IMR-90 (cell line): ENCODE results near the gene ALDH1B1.

Experiments
- BHLHE40 ChIP-seq: fragments of 150-350 bp; IDR thresholded peaks from 2 replicates; pipeline ENCODE4 v1.6.1; 2016; ENCODE audit warnings: mild to moderate bottlenecking, low read depth, low read length
- CEBPB ChIP-seq: IDR thresholded peaks from 2 replicates; pipeline ENCODE4 v1.6.1; 2012; ENCODE audit warnings: low read depth, low read length, improper control_type of control experiment
- CHD1 ChIP-seq: IDR thresholded peaks from 2 replicates; pipeline ENCODE4 v1.6.1; 2012; ENCODE audit warnings: low read depth, low read length, improper control_type of control experiment
- CTCF ChIP-seq: conservative IDR thresholded peaks from 2 replicates; pipeline ENCODE4 v1.5.1; 2012; ENCODE audit warnings: mild to moderate bottlenecking, low read depth, low read length, improper control_type of control experiment
- ELK1 ChIP-seq: fragments of 150-350 bp; IDR thresholded peaks from 2 replicates; pipeline ENCODE4 v1.6.1; 2016; ENCODE audit warnings: low read depth, mild to moderate bottlenecking, low read length, moderate library complexity, borderline replicate concordance
- MAZ ChIP-seq: IDR thresholded peaks from 2 replicates; pipeline ENCODE4 v1.6.1; 2012; ENCODE audit warnings: low read depth, mild to moderate bottlenecking, low read length, improper control_type of control experiment, moderate library complexity, borderline replicate concordance
- MXI1 ChIP-seq: IDR thresholded peaks from 2 replicates; pipeline ENCODE4 v1.6.1; 2012; ENCODE audit warnings: low read depth, mild to moderate bottlenecking, low read length, moderate library complexity, borderline replicate concordance
- NFE2L2 ChIP-seq: fragments of 150-350 bp; IDR thresholded peaks from 2 replicates; pipeline ENCODE4 v1.6.1; 2016; ENCODE audit warnings: low read depth, mild to moderate bottlenecking, low read length
- POLR2A ChIP-seq: IDR thresholded peaks from 2 replicates; pipeline ENCODE4 v1.6.1; 2012; ENCODE audit warnings: mild to moderate bottlenecking, low read depth, low read length
- RAD21 ChIP-seq: IDR thresholded peaks from 2 replicates; pipeline ENCODE4 v1.6.1; 2012; ENCODE audit warnings: low read length, improper control_type of control experiment
- RCOR1 ChIP-seq: IDR thresholded peaks from 2 replicates; pipeline ENCODE4 v1.6.1; 2012; ENCODE audit warnings: mild to moderate bottlenecking, low read length, improper control_type of control experiment; ENCODE audit not compliant: insufficient replicate concordance
- RFX5 ChIP-seq: IDR thresholded peaks from 2 replicates; pipeline ENCODE4 v1.8.0; 2012; ENCODE audit warnings: low read depth, mild to moderate bottlenecking, low read length, moderate library complexity
- USF2 ChIP-seq: fragments of 150-350 bp; IDR thresholded peaks from 2 replicates; pipeline ENCODE4 v1.6.1; 2017; ENCODE audit warnings: mild to moderate bottlenecking, antibody characterized with exemption, low read length, low read depth

- TF ChIP-seq NFE2L2, result no peak
- no peak for TF ChIP-seq CTCF
- no peak for TF ChIP-seq POLR2A
- TF ChIP-seq MXI1, result no peak
- TF ChIP-seq BHLHE40, result no peak
- TF ChIP-seq RFX5, result no peak
- no peak for TF ChIP-seq USF2
- TF ChIP-seq ELK1, result no peak
- no peak for TF ChIP-seq CEBPB
- no peak for TF ChIP-seq CHD1
- no peak for TF ChIP-seq MAZ
- no peak for TF ChIP-seq RCOR1
- TF ChIP-seq RAD21, result no peak
Measured at GRCh38 chr9:38443181-38443580, 50.7 kb downstream of the ALDH1B1 start.
